Stimulated activated CD8-positive, alpha-beta memory T cell treated with anti-CD3 and anti-CD28 coated beads, Interleukin-12 subunit alpha, Interleukin-12 subunit beta, amount 100 ng/mL, for 1 hour (primary cell): ENCODE data around the gene MXD3.

ENCODE experiments used
- DNase-seq: peaks from one replicate; pipeline ENCODE4 v3.0.0-alpha.2; 2020; ENCODE audit warnings: low read depth

MXD3 gene

GRCh38 chr5:177303121-177303924 lies 8.4 kb downstream of the MXD3 start, which contains the start of the genes PRELID1 and RAB24:
TSS of gene PRELID1 (plus strand) at chr5:177303799. CDS start at chr5:177303986, 187 bp downstream.
TSS of gene RAB24 (minus strand) at chr5:177303719. CDS start at chr5:177303288, 431 bp downstream.
- peak; percentile 81 for DNase-seq

GRCh38 chr5:177302354-177303110 lies 9.2 kb downstream of the MXD3 start:
- DNase-seq = no peak

- DNase-seq = no peak
Observed at GRCh38 chr5:177301503-177302165, 10.1 kb downstream of the MXD3 start.

GRCh38 chr5:177300951-177301350 lies 10.7 kb downstream of the MXD3 start:
- DNase-seq = no peak

- peak; percentile 61 for DNase-seq
Observed at GRCh38 chr5:177300236-177300880, 11.3 kb downstream of the MXD3 start.

GRCh38 chr5:177299697-177300096 lies 12.0 kb downstream of the MXD3 start:
- no peak for DNase-seq

- no peak for DNase-seq
Observed at GRCh38 chr5:177297922-177298321, 13.8 kb downstream of the MXD3 start.

- no peak for DNase-seq
Observed at GRCh38 chr5:177296581-177296980, 15.1 kb downstream of the MXD3 start.

- no peak for DNase-seq
Observed at GRCh38 chr5:177295924-177296323, 15.8 kb downstream of the MXD3 start.

- DNase-seq = no peak
Observed at GRCh38 chr5:177294632-177295031, 17.1 kb downstream of the MXD3 start.

- no peak for DNase-seq
Observed at GRCh38 chr5:177293819-177294581, 17.7 kb downstream of the MXD3 start.

GRCh38 chr5:177291735-177292134 lies 20.0 kb downstream of the MXD3 start:
- DNase-seq = no peak

GRCh38 chr5:177290816-177291596 lies 20.7 kb downstream of the MXD3 start:
- DNase-seq = no peak

GRCh38 chr5:177288191-177288590 lies 23.5 kb downstream of the MXD3 start:
- DNase-seq = no peak

GRCh38 chr5:177276886-177277285 lies 34.8 kb downstream of the MXD3 start:
- no peak for DNase-seq

GRCh38 chr5:177275883-177276282 lies 35.8 kb downstream of the MXD3 start:
- DNase-seq = no peak

- no peak for DNase-seq
Observed at GRCh38 chr5:177271113-177271512, 40.6 kb downstream of the MXD3 start.

- no peak for DNase-seq
Observed at GRCh38 chr5:177270653-177271052, 41.0 kb downstream of the MXD3 start.

GRCh38 chr5:177269976-177270375 lies 41.7 kb downstream of the MXD3 start:
- no peak for DNase-seq

- no peak for DNase-seq
Observed at GRCh38 chr5:177269232-177269895, 42.3 kb downstream of the MXD3 start.
